ENCODE results near the gene SDK1.

SDK1 gene

GRCh38 chr7:3806516-3806915, 505.5 kb downstream of the SDK1 start:
- H3K27ac ChIP-seq, result no peak overlapping the region

GRCh38 chr7:3807824-3808223, 506.8 kb downstream of the SDK1 start:
- TF ChIP-seq ZFX (IDR thresholded peaks at IDR 0.05) (no peak), CTCF (conservative IDR thresholded peaks at IDR 0.05) (no peak)
- no peak overlapping the region for H3K27ac ChIP-seq

More at GRCh38 chr7:3806516-3806915, 505.5 kb downstream of the SDK1 start:
- TF ChIP-seq ZFX (IDR thresholded peaks at IDR 0.05), result no peak
- no peak for TF ChIP-seq CTCF (conservative IDR thresholded peaks at IDR 0.05)

GRCh38 chr7:3821488-3821887, 520.4 kb downstream of the SDK1 start:
- TF ChIP-seq ZFX (IDR thresholded peaks at IDR 0.05) (no peak), CTCF (conservative IDR thresholded peaks at IDR 0.05) (no peak)
- no peak overlapping the region for H3K27ac ChIP-seq

- TF ChIP-seq ZFX (IDR thresholded peaks at IDR 0.05), result no peak
- TF ChIP-seq CTCF (conservative IDR thresholded peaks at IDR 0.05), result no peak
- H3K27ac ChIP-seq, result no peak overlapping the region
These were observed 524.4 kb downstream of the SDK1 start for GRCh38 chr7:3825491-3825890.

GRCh38 chr7:3832199-3832598, 531.1 kb downstream of the SDK1 start:
- TF ChIP-seq CTCF (conservative IDR thresholded peaks at IDR 0.05), result no peak
- no peak overlapping the region for H3K27ac ChIP-seq

- H3K27ac ChIP-seq, result no peak overlapping the region
- no peak for TF ChIP-seq ZFX (IDR thresholded peaks at IDR 0.05)
- no peak for TF ChIP-seq CTCF (conservative IDR thresholded peaks at IDR 0.05)
These were observed 534.1 kb downstream of the SDK1 start for GRCh38 chr7:3835109-3835508.

- no peak overlapping the region for H3K27ac ChIP-seq
- TF ChIP-seq CTCF (conservative IDR thresholded peaks at IDR 0.05) (no peak), ZFX (IDR thresholded peaks at IDR 0.05) (no peak)
These were observed 535.8 kb downstream of the SDK1 start for GRCh38 chr7:3836855-3837254.
